Caco-2 (cell line): ENCODE results near the gene AK9. TPM values are rescaled to one million over a fixed set of nuclear protein-coding genes. Genes with fewer than 3 reads are reported as not detected.

Experiments used
- BruUV-seq: library from RNA; stranded (reverse); fragments of 400-500 nt; replicated peaks from 2 replicates; lab custom pipeline; 2021; lab: Mats Ljungman, UMichigan
- CTCF ChIA-PET: fragments of 300-600 bp; sonication (Branson Sonifier 250); formaldehyde crosslinking; loops from one replicate; lab custom pipeline; 2022; ENCODE audit warnings: antibody characterized with exemption; lab: Charles Lee
- POLR2A ChIA-PET: fragments of 300-600 bp; sonication (Branson Sonifier 250); formaldehyde crosslinking; loops from one replicate; lab custom pipeline; 2022; ENCODE audit warnings: antibody characterized with exemption; lab: Charles Lee
- DNase-seq, 2 experiments: peaks; one replicate each; pipeline versions ENCODE4 v3.0.0 to v3.0.0-alpha.2; 2020 to 2022
- H3K27me3 ChIP-seq: replicated peaks from 2 replicates; pipeline ENCODE4 v1.6.0; 2011; ENCODE audit warnings: low read length; ENCODE audit not compliant: control insufficient read depth, insufficient read depth
- H3K36me3 ChIP-seq: 2 replicates; pipeline ENCODE4 v1.5.1; 2011; ENCODE audit warnings: low read length; ENCODE audit not compliant: control insufficient read depth, insufficient read depth
- H3K4me1 ChIP-seq: fragments of 250-450 bp; sonication (Bioruptor Pico); 2 replicates; pipeline ENCODE4 v1.5.1; 2020; ENCODE audit warnings: mild to moderate bottlenecking
- H3K4me3 ChIP-seq: 2 replicates; pipeline ENCODE4 v1.5.1; 2011; ENCODE audit warnings: low read depth, mild to moderate bottlenecking, control low read depth, low read length
- H3K9me3 ChIP-seq: fragments of 250-450 bp; sonication (Bioruptor Pico); 2 replicates; pipeline ENCODE4 v1.5.1; 2020; ENCODE audit warnings: mild to moderate bottlenecking, moderate library complexity
- H3K27ac Mint-ChIP-seq: one replicate; pipeline ENCODE4 v1.8.0; 2022; ENCODE audit warnings: mixed read lengths; ENCODE audit not compliant: unreplicated experiment
- H3K27me3 Mint-ChIP-seq: one replicate; pipeline ENCODE4 v1.8.0; 2022; ENCODE audit warnings: mixed read lengths; ENCODE audit not compliant: insufficient read depth, unreplicated experiment
- H3K36me3 Mint-ChIP-seq: one replicate; pipeline ENCODE4 v1.8.0; 2022; ENCODE audit warnings: mild to moderate bottlenecking, mixed read lengths; ENCODE audit not compliant: insufficient read depth, unreplicated experiment
- H3K4me1 Mint-ChIP-seq: one replicate; pipeline ENCODE4 v1.8.0; 2022; ENCODE audit warnings: low read depth, mixed read lengths; ENCODE audit not compliant: unreplicated experiment
- H3K4me3 Mint-ChIP-seq: one replicate; pipeline ENCODE4 v1.8.0; 2022; ENCODE audit warnings: mild to moderate bottlenecking, moderate library complexity, mixed read lengths; ENCODE audit not compliant: unreplicated experiment
- H3K9me3 Mint-ChIP-seq: one replicate; pipeline ENCODE4 v1.8.0; 2022; ENCODE audit warnings: mixed read lengths; ENCODE audit not compliant: unreplicated experiment
- CTCF ChIP-seq, 2 experiments: fragments of 200-600 bp in 1 of 2; IDR thresholded peaks; 1 replicate in 1 of 2; 2 replicates in 1 of 2; pipeline versions ENCODE4 v1.5.1 to v1.8.0; 2011 to 2022; ENCODE audit warnings: antibody characterized with exemption in 1 of 2, control low read depth in 1 of 2, inconsistent platforms in 1 of 2, low read depth in 1 of 2, low read length in 1 of 2, mild to moderate bottlenecking in 1 of 2, moderate library complexity in 1 of 2; ENCODE audit not compliant: insufficient read depth in 1 of 2, severe bottlenecking in 1 of 2, unreplicated experiment in 1 of 2
- intact Hi-C: fragments of 100-400 bp; cut with micrococcal nuclease; formaldehyde crosslinking; loops from one replicate; pipeline ENCODE4 v1.10.0; 2022; ENCODE audit not compliant: unreplicated experiment
- total RNA-seq: library from RNA; stranded (reverse); gene quantifications from 2 replicates; pipeline ENCODE4 v1.2.3, GENCODE V29; 2022

AK9 gene
- total RNA-seq, 1 experiment from 2014 or later, result 3.4 TPM

- no peaks in the 10 kb centered on the region for H3K36me3 Mint-ChIP-seq
- no peak overlapping the region for H3K4me3 Mint-ChIP-seq
- DNase-seq, result no peak
- Histone ChIP-seq H3K27me3 (no peaks in the 10 kb centered on the region), H3K4me1 (no peaks in the 10 kb centered on the region), H3K9me3 (0 out of 2 replicates have a peak, but pooled peaks cover 2% of the 10 kb centered on the region), H3K36me3 (no peaks in the 10 kb centered on the region), H3K4me3 (no peak overlapping the region)
- intact Hi-C loops, result loop anchor here (5.0 kb wide), 1 partner anchor 86 kb away; no protein-coding TSS in a partner anchor
- H3K27me3 Mint-ChIP-seq, result no peaks in the 10 kb centered on the region
- ChIA-PET POLR2A (no interaction called here), CTCF (no interaction called here)
- no peak for TF ChIP-seq CTCF (IDR thresholded peaks at IDR 0.05; ENCODE audit: insufficient read depth in 1 of 2, low read depth in 1 of 2, low read length in 1 of 2, severe bottlenecking in 1 of 2, unreplicated experiment in 1 of 2)
- H3K4me1 Mint-ChIP-seq, result no peaks in the 10 kb centered on the region
- peaks cover 14% of the 10 kb centered on the region for H3K9me3 Mint-ChIP-seq
- BruUV-seq, result no TSS peak
- H3K27ac Mint-ChIP-seq, result no peak overlapping the region
These were observed 15.5 kb upstream of the AK9 start for GRCh38 chr6:109706513-109706912.

DNA sequence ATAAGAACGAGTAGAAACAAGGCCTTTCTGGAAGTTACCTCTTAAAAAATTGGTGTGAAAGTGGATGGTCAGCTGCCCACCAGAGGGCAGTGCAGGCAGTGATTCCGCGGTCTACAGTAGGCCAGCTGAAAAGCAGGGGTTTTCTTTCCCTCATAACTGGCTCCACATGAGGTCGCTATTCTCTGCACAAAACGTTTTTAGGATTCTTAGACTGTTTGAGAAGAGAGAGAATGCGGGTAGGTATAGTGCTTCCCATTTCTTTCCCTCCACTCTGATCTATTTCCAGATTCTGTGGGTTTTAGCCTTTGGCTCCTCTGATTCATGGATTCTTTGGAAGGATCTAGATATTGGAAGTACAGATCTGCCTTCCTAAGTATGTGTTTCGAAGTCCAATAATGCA is 14.3 kb upstream of the AK9 start:
- H3K4me1 Mint-ChIP-seq, result no peaks in the 10 kb centered on the region
- H3K4me1 ChIP-seq, result no peaks in the 10 kb centered on the region
- CTCF ChIA-PET, result interaction anchor here (0.6 to 1.6 kb wide), 4 partner anchors 14 to 344 kb away, joined by 3 to 72 read pairs (median 4); partner anchors contain the start of gene FIG4
- no peak overlapping the region for H3K4me3 ChIP-seq
- peak; percentile 75 to 83 for DNase-seq
- POLR2A ChIA-PET, result no interaction called here
- peaks cover 14% of the 10 kb centered on the region for H3K9me3 Mint-ChIP-seq
- no peaks in the 10 kb centered on the region for H3K27me3 ChIP-seq
- BruUV-seq, result no TSS peak
- 0 out of 2 replicates have a peak, but pooled peaks cover 2% of the 10 kb centered on the region for H3K9me3 ChIP-seq
- H3K4me3 Mint-ChIP-seq, result no peak overlapping the region
- H3K27ac Mint-ChIP-seq, result no peak overlapping the region
- H3K36me3 Mint-ChIP-seq, result no peaks in the 10 kb centered on the region
- TF ChIP-seq CTCF (IDR thresholded peaks at IDR 0.05; ENCODE audit: insufficient read depth in 1 of 2, low read depth in 1 of 2, low read length in 1 of 2, severe bottlenecking in 1 of 2, unreplicated experiment in 1 of 2), result peak; percentile 96 to 97
- H3K27me3 Mint-ChIP-seq, result no peaks in the 10 kb centered on the region
- H3K36me3 ChIP-seq, result no peaks in the 10 kb centered on the region
- intact Hi-C loops, result loop anchor here (1.0 to 5.0 kb wide), 7 partner anchors 87 to 685 kb away; no protein-coding TSS in a partner anchor

- H3K27me3 ChIP-seq, result no peaks in the 10 kb centered on the region
- no peaks in the 10 kb centered on the region for H3K36me3 ChIP-seq
- H3K9me3 ChIP-seq, result no peaks in the 10 kb centered on the region
- CTCF ChIA-PET, result interaction anchor here (0.5 to 1.8 kb wide), 3 partner anchors 247 to 337 kb away, joined by 9 to 17 read pairs (median 10); partner anchors contain the start of gene MICAL1
- POLR2A ChIA-PET, result no interaction called here
- H3K4me3 Mint-ChIP-seq, result no peak overlapping the region
- TF ChIP-seq CTCF (IDR thresholded peaks at IDR 0.05; ENCODE audit: insufficient read depth in 1 of 2, low read depth in 1 of 2, low read length in 1 of 2, severe bottlenecking in 1 of 2, unreplicated experiment in 1 of 2), result no peak
- no peaks in the 10 kb centered on the region for H3K36me3 Mint-ChIP-seq
- H3K4me1 Mint-ChIP-seq, result no peaks in the 10 kb centered on the region
- H3K27ac Mint-ChIP-seq, result no peak overlapping the region
- no peak overlapping the region for H3K4me3 ChIP-seq
- H3K9me3 Mint-ChIP-seq, result no peaks in the 10 kb centered on the region
- no TSS peak for BruUV-seq
- intact Hi-C loops, result no loop called here
- no peaks in the 10 kb centered on the region for H3K4me1 ChIP-seq
- H3K27me3 Mint-ChIP-seq, result no peaks in the 10 kb centered on the region
- no peak for DNase-seq
These were observed 11.8 kb upstream of the AK9 start for GRCh38 chr6:109702791-109703190.
